ENCODE data around the gene FAH. TPM values are rescaled to one million over a fixed set of nuclear protein-coding genes. Genes with fewer than 3 reads are reported as not detected.

FAH gene
- total and polyA plus RNA-seq, 7 donors, result 9.1 to 60.2 (median 20.7) TPM

DNA sequence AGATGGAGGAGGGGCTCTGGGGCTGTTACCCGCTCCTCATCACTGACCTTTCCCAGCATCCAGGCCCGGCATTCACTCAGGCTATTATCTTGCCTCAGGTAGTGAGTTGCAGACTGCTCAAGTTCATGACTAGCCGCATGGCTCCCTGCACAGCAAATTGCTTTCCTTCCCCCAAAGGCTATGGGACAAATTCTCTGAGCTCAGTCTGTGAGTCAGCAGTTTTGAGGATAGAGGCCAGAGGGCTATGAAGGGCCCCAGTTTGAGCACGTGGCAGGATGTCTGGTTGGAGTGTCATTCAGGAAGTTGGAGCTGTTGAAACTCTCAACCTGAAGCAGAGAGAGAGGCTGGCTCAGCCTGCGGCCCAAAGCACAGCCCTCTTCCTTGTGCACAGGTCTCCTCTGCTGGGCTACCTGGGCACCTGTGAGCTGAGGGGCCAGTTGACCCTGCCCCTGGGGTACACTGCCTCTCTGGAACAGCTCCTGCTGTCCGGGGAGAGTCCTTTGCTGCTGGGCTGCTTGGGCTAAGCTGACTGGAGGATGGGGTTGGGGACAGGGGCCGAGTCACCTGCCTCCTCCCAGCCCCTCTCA lies 7.9 kb downstream of the FAH start:
- no peak overlapping the region for H3K27ac ChIP-seq
- no peaks in the 10 kb centered on the region for H3K27me3 ChIP-seq (ENCODE audit: insufficient read depth in 3 of 3, low read length in 2 of 3)
- 70 to 80% (median 79%) methylated on average over 7 of the region's 7 CpGs for WGBS, 3 donors
- no peaks in the 10 kb centered on the region for H3K9me3 ChIP-seq
- DNase-seq, result peak; percentile 53 to 60
- intact Hi-C loops (cut with DNase I), result no loop called here
- TF ChIP-seq, protein P1, sequence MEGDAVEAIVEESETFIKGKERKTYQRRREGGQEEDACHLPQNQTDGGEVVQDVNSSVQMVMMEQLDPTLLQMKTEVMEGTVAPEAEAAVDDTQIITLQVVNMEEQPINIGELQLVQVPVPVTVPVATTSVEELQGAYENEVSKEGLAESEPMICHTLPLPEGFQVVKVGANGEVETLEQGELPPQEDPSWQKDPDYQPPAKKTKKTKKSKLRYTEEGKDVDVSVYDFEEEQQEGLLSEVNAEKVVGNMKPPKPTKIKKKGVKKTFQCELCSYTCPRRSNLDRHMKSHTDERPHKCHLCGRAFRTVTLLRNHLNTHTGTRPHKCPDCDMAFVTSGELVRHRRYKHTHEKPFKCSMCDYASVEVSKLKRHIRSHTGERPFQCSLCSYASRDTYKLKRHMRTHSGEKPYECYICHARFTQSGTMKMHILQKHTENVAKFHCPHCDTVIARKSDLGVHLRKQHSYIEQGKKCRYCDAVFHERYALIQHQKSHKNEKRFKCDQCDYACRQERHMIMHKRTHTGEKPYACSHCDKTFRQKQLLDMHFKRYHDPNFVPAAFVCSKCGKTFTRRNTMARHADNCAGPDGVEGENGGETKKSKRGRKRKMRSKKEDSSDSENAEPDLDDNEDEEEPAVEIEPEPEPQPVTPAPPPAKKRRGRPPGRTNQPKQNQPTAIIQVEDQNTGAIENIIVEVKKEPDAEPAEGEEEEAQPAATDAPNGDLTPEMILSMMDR (IDR thresholded peaks at IDR 0.05), result no peak
- peak; percentile 57 to 75 (median 68) for ATAC-seq
- peaks cover 8% of the 10 kb centered on the region for H3K4me1 ChIP-seq
- peaks cover 0 to 77% of the 10 kb centered on the region in 2 donors for H3K36me3 ChIP-seq (ENCODE audit: insufficient read depth in 1 of 2, low read depth in 1 of 2)
- H3K4me3 ChIP-seq, result no peak overlapping the region

DNA sequence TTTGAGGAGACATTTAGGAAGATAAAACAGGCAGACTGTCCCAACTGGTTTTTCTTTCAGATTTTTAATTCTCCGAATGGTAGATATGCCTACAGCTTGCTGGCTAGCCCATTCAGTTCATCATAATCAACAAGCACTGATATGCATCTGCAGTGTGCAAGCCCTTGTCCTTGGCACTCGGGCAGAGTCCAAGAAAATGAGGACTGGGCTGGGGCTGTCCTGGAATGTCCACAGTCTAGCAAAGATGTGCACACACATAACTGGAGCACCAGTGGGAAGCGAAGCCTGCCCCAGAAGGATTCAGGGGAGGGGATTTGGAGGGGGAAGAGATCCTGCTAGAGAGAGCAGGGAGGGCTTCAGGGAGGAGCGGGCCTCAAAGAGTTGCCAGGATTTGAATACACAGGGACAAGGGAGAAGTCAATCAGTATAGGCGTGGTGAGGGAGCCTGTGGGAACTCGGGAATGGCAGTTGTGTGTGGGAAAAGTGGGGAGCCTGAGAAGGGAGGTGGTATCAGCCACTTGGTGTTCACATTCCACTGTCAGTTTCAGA lies 8.7 kb downstream of the FAH start:
- WGBS, 3 donors, result 93 to 95% (median 95%) methylated on average over 6 of the region's 6 CpGs
- H3K4me3 ChIP-seq, result no peak overlapping the region
- peaks cover 8% of the 10 kb centered on the region for H3K4me1 ChIP-seq
- DNase-seq (no peak), ATAC-seq (no peak)
- peaks cover 0 to 77% of the 10 kb centered on the region in 2 donors for H3K36me3 ChIP-seq (ENCODE audit: insufficient read depth in 1 of 2, low read depth in 1 of 2)
- H3K27me3 ChIP-seq (ENCODE audit: insufficient read depth in 3 of 3, low read length in 2 of 3), result no peaks in the 10 kb centered on the region
- TF ChIP-seq, protein P1 (IDR thresholded peaks at IDR 0.05), result no peak
- no peak overlapping the region for H3K27ac ChIP-seq
- H3K9me3 ChIP-seq, result no peaks in the 10 kb centered on the region
- intact Hi-C loops (cut with DNase I), result no loop called here

DNA sequence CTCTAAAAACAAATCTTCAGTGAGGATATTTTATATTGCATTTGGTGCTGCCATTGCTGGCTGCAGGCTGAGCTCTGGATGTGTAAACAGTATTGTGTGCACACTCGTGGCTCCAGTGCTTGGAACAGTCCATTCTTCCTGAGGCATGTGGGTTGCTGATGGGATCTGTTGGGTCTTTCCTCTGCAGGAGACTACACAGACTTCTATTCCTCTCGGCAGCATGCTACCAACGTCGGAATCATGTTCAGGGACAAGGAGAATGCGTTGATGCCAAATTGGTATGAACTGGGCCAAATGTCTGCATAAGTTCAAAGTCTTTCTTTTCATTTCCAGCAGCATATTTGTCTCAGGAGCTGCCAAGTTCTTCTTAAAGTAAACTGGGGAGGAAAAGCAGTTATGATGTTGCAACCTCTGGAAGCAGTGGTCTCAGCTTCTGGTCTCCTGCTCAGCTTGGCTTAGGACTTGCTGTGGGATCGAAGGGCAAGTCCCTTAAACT lies 9.3 kb downstream of the FAH start:
- H3K9me3 ChIP-seq, result no peaks in the 10 kb centered on the region
- H3K4me1 ChIP-seq, result peaks cover 8% of the 10 kb centered on the region
- intact Hi-C loops (cut with DNase I), result no loop called here
- H3K4me3 ChIP-seq, result no peak overlapping the region
- ATAC-seq (no peak), DNase-seq (no peak)
- WGBS, 3 donors, result 77 to 85% (median 77%) methylated on average over 6 of the region's 6 CpGs
- no peak overlapping the region for H3K27ac ChIP-seq
- H3K36me3 ChIP-seq (ENCODE audit: insufficient read depth in 1 of 2, low read depth in 1 of 2), result peaks cover 0 to 77% of the 10 kb centered on the region in 2 donors
- H3K27me3 ChIP-seq (ENCODE audit: insufficient read depth in 3 of 3, low read length in 2 of 3), result no peaks in the 10 kb centered on the region
- TF ChIP-seq, protein P1 (IDR thresholded peaks at IDR 0.05), result no peak

DNA sequence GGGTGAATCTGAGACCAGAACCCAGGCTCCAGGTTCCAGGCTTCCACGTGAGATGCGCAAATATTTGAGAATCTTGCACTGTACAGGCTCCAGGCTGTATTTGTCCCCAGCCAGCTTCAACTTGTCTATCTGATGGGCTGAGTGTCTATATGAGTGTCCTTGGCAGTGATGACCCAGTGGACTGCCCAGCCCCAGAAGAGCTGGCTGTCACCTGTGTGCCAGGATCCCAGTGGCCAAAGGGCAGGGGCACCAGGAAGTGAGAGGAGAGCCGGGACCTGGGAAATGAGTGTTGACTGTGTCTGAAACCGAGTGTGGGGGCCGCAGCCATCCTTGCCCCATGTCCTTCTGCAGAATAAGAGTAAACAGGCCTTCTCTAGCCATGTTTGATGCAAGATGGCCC lies 10.4 kb downstream of the FAH start:
- intact Hi-C loops (cut with DNase I), result no loop called here
- H3K36me3 ChIP-seq (ENCODE audit: insufficient read depth in 1 of 2, low read depth in 1 of 2), result peaks cover 0 to 75% of the 10 kb centered on the region in 2 donors
- H3K27me3 ChIP-seq (ENCODE audit: insufficient read depth in 3 of 3, low read length in 2 of 3), result no peaks in the 10 kb centered on the region
- whole genome bisulfite sequencing, 3 donors, result 93 to 99% (median 98%) methylated on average over 5 of the region's 5 CpGs
- peaks cover 8% of the 10 kb centered on the region for H3K4me1 ChIP-seq
- H3K9me3 ChIP-seq, result no peaks in the 10 kb centered on the region
- DNase-seq (no peak), ATAC-seq (no peak)
- TF ChIP-seq, protein P1 (IDR thresholded peaks at IDR 0.05), result no peak
- H3K4me3 ChIP-seq, result no peak overlapping the region
- no peak overlapping the region for H3K27ac ChIP-seq
